Adipose tissue (tissue), 3 donors: ENCODE results near the gene STXBP6. TPM values are rescaled to one million over a fixed set of nuclear protein-coding genes. Genes with fewer than 3 reads are reported as not detected.
"Not testable (repeated sequence)": the region's sequence is repeated elsewhere in the genome, so short reads cannot be mapped to it uniquely, and the experiment has no call there.

Source experiments
- H3K27ac ChIP-seq: one replicate; pipeline ENCODE4 v1.5.1; 2013; ENCODE audit warnings: low read depth, low read length
- WGBS, 3 donors: extraction: QIAGEN DNeasy Blood & Tissue Kit; methylation state at CpG; one replicate each; pipeline ENCODE4 v1.1.7; 2013; 5-methylcytosine and 5-hydroxymethylcytosine counted together
- polyA plus RNA-seq, 3 donors: library from polyadenylated mRNA; stranded (reverse); fragments of 200-250 nt; gene quantifications; one replicate each; pipeline ENCODE4 v1.2.3, GENCODE V29; 2013
- donor health status: healthy with polysubstance abuse.
- donor health status: Bipolar disorder and iron deficiency.
- donor health status: healthy.

The STXBP6 gene
- polyA plus RNA-seq, 3 donors, result 3.3 to 31.2 (median 11.4) TPM

DNA sequence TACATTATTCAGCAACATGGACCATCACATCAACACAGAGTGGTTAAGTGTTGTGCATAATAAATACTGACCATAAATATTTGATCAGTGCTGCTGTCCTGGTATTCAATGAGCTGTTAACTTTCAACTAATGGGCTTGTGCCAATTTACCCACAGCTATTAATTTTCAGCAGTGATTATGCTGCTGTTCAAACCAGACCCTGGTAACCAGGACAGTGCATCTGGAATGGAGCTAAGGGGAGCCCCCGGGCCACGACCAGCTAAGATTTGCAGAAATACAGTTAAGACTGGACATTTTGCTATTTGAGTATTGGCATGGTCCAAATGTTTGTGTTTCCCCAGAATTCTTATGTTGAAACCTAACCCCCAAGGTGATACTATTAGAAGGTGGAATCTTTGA, 235.6 kb downstream of the STXBP6 start:
- WGBS, 3 donors, result 69 to 98% (median 89%) methylated on average over 2 of the region's 2 CpGs
- no peak overlapping the region for H3K27ac ChIP-seq

DNA sequence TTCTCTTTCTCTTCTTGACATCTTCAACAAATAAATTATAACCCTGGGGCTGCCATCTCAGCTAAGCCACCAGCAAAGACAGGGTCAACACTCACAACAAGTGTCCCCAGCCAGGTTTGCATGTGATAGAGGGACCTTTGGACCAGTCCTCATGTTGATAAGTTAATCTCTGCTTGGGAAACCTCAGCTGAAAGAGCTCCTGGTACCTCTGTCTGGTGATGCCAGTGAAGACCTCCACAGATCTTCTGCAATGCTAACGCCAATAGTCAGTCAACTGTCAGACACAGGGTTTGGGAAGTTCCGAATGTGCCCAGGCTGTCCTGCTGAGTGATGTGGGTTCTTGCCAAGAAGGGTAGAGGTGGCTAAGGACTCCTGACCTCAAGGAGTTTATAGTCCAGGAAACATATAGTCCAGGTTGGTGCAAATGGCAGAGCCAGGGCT, 236.1 kb downstream of the STXBP6 start:
- 52 to 98% (median 98%) methylated on average over 2 of the region's 2 CpGs for WGBS, 3 donors
- no peak overlapping the region for H3K27ac ChIP-seq

- 64 to 83% (median 78%) methylated on average over 6 of the region's 6 CpGs for WGBS, 3 donors
- no peak overlapping the region for H3K27ac ChIP-seq
Measured at GRCh38 chr14:24813089-24813815, 236.7 kb downstream of the STXBP6 start.

DNA sequence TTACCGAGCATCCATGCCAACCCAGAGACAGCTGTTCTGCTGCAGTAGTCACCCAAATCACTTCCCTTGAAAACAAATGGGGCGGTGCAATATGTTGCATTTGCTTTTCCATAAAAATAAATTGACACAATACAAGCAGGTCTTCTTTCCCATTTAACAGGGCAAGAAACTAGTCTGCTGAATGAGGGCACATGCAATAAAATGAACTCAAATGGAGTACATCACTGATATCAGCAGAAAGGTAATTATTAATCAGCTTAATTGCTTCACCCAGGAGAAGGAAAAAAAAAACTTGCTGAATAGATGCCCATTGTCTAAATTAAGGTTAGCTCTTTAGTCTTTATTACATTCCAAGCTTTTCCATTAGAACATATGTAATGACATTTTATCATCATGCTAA, 240.8 kb downstream of the STXBP6 start:
- WGBS, 3 donors, result 59 to 92% (median 80%) methylated on average over 2 of the region's 2 CpGs
- H3K27ac ChIP-seq, result no peak overlapping the region

DNA sequence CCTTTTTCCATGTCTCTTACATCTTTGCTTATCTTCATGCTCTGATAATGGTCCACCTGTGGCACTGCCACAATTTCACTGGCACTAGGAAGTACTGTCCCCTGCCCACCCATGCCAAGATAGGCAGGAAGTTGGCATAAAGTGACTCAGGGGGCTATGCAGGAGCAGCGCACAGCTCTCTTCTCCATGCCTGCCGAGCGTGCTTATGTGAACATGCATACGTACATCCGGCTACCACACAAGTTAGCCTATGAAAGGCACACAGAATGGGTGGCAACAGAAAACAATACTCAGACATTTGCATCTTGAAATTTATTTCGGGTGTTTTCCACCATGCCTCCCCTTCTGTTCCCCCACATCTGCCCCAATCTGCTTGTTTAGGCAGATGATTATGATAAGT, 241.5 kb downstream of the STXBP6 start:
- WGBS, 3 donors, result 90 to 97% (median 93%) methylated on average over 6 of the region's 6 CpGs

GRCh38 chr14:24806061-24806678, 243.8 kb downstream of the STXBP6 start:
- no peak overlapping the region for H3K27ac ChIP-seq
- WGBS, 3 donors, result 29 to 46% (median 41%) methylated on average over 9 of the region's 9 CpGs

More for the DNA sequence above, 241.5 kb downstream of the STXBP6 start:
- H3K27ac ChIP-seq, result no peak overlapping the region

DNA sequence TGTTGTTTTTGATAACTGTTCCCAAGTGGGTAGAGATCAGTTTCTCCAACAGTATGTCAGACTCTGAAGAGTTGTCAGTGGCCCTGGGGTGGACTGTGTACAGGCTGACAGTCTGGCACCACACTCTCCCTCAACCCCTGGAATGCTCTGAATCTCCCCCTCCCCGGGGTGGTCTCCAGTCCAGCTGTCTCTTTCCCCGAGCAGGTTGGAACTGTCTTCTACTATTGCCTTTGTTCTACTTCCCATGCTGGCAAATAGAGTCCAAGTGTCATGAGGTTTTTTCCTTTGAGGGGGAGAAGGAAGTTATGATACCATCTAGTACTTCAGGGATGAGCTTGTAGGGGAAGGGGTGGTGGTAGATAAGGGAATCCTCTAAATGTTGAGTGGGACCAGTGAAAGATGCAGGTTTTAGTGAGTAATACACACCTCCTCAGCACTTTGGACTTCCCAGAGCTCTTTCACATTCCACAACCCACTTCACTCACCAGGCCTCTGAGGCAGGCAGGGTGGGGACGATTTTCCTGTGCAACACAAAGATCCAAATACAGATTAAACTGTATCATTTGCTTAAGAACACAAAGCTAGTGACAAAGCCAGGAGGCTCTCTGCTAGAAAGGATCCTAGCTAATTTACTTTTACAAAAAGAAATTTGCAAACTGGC, 245.3 kb downstream of the STXBP6 start:
- WGBS, 3 donors, result 61 to 64% (median 64%) methylated on average over 3 of the region's 3 CpGs
- H3K27ac ChIP-seq, result no peak overlapping the region

DNA sequence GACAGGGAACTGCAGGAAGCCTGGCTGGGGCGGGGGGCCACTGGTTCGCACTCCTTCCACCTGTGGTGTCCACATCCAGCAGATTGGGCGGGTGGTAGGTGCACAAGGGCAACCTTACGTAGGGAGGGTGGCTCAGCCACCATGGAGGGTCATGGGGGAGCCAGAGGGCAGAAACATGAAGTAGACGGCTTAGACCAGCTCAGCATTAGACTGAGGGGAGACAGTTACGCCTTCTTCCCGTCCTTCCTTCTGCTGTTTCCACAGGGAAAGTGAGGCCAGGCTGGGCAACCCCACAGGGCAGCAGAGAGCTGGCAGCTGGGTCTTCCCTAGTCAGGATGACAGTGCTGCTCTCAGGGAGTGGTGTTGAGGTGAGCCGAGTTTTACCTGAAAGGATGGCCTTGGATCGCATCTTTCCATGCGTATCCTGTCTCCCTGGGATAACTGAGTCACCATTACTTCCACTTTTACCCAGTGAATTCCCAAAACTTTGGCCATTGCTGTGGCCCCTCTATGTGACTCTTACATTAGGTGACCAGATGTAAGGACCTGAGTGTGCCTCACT, 245.9 kb downstream of the STXBP6 start:
- WGBS, 3 donors, result 80 to 84% (median 84%) methylated on average over 10 of the region's 10 CpGs

DNA sequence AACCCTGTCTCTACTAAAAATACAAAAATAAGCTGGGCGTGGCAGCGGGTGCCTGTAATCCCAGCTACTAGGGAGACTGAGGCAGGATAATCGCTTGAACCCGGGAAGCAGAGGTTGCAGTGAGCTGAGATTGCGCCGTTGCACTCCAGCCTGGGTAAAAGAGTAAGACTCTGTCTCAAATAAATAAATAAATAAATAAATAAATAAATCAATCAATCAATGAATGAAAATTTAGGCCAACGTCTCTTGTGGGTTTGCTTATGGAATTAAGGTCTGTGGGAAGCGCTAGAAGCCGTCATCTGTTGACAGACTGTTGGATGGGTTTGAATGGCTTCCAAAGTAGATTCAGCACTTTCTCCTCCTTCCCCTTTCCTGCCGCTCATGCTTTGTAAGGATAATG, 246.5 kb downstream of the STXBP6 start:
- 91 to 94% (median 94%) methylated on average over 10 of the region's 10 CpGs for WGBS, 3 donors
- not testable (repeated sequence) for H3K27ac ChIP-seq

More for the DNA sequence above, 245.9 kb downstream of the STXBP6 start:
- no peak overlapping the region for H3K27ac ChIP-seq

DNA sequence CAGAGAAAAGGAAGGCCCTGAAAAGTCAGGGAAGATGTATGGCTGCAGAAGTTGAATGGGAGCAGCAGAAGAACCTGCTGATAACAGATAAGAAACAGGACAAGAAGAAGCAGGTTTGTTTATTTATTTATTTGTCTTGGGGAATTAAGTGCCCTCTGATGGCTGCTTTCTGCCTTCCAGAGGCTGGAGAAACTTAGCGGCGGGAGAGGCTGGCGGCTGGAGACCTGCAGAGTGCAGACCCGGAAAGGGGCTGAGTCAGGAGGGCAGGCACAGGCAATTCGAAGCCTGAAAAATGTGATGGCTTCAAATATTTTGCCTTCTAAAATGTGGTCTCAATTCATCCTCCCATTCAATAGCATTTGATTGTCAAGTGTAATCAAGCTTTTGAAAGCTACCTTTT, 247.7 kb downstream of the STXBP6 start:
- no peak overlapping the region for H3K27ac ChIP-seq
- 95 to 98% (median 96%) methylated on average over 5 of the region's 5 CpGs for WGBS, 3 donors

GRCh38 chr14:24801024-24801423, 248.9 kb downstream of the STXBP6 start:
- H3K27ac ChIP-seq, result no peak overlapping the region
- 86 to 100% (median 94%) methylated on average over 1 of the region's 1 CpG for WGBS, 3 donors

GRCh38 chr14:24798911-24799462, 251.0 kb downstream of the STXBP6 start:
- no peak overlapping the region for H3K27ac ChIP-seq
- WGBS, 3 donors, result 72 to 84% (median 77%) methylated on average over 6 of the region's 6 CpGs

- no peak overlapping the region for H3K27ac ChIP-seq
- WGBS, 3 donors, result 88 to 93% (median 93%) methylated on average over 5 of the region's 5 CpGs
Measured at GRCh38 chr14:24795406-24795805, 254.5 kb downstream of the STXBP6 start.

GRCh38 chr14:24794644-24795305, 255.2 kb downstream of the STXBP6 start:
- H3K27ac ChIP-seq, result no peak overlapping the region
- 82 to 90% (median 84%) methylated on average over 10 of the region's 10 CpGs for WGBS, 3 donors

- WGBS, 3 donors, result 74 to 84% (median 83%) methylated on average over 3 of the region's 3 CpGs
- no peak overlapping the region for H3K27ac ChIP-seq
Measured at GRCh38 chr14:24790196-24790595, 259.8 kb downstream of the STXBP6 start.

- 28 to 68% (median 31%) methylated on average over 4 of the region's 4 CpGs for WGBS, 3 donors
- no peak overlapping the region for H3K27ac ChIP-seq
Measured at GRCh38 chr14:24789378-24789884, 260.5 kb downstream of the STXBP6 start.

DNA sequence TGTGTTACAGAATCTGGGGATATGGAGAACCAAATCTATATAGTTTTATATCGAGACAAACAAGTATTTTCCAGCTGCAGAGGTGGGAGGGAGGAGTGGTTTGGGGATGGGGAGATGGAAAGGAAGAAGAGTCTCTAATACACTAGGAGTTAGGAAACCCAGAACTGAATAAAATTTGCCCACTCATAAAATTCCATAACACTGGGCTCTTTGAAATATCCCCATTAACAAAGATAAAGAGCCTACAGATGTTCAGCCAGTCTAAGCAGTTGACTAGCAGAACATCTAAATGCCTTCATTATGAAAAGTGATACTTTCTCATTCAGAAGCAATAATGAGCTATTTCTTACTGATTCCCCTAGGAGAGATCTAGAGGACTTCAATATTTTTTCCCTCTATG, 264.2 kb downstream of the STXBP6 start:
- H3K27ac ChIP-seq, result no peak overlapping the region
- WGBS, 3 donors, result 75 to 89% (median 85%) methylated on average over 1 of the region's 1 CpG

DNA sequence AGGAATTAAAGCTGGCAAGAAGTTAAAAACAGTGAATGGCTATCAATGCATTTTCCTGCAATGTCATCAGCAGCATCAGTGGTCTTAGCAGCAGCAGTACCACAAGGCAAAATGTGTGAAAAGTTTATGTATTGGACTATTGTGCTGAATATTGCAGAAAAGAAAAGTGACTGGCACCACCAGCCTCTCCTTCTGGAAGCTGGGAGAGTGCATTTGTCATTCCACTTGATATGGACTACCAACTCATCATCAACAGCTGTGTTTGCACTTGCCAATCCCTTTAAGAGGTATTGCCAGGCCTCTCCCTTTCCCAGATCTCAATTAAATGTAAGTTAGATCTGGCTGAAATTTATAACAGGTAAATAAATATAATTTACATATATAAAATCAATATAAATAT, 265.0 kb downstream of the STXBP6 start:
- no peak overlapping the region for H3K27ac ChIP-seq
